CD4-positive, alpha-beta T cell treated with Interleukin-17A for 1 hour (primary cell): ENCODE measurements around the gene DPH1.

Experiments
- DNase-seq: peaks from one replicate; pipeline ENCODE4 v3.0.0-alpha.2; 2020

The DPH1 gene

DNA sequence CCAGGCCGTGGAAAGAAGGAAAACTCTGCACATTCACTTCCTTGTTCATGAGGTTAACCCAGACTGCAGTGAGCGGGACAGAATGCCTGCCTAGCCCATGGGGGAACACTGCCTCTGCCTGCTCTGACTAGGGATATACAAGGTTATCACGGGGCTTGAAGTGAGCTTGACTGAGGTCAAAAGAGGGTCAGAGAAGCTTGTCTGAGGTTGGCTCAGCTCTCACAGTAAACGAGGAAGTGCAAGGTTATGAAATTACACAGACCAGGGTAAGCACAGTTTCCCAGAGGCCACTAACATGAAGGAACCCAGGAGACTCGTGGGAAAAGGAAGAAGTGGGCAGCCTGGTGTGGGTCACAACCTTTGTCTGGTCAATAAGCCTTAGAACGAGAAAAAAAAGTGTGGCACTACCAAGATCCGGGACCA lies 53.7 kb downstream of the DPH1 start:
- peak; percentile 39 for DNase-seq

DNA sequence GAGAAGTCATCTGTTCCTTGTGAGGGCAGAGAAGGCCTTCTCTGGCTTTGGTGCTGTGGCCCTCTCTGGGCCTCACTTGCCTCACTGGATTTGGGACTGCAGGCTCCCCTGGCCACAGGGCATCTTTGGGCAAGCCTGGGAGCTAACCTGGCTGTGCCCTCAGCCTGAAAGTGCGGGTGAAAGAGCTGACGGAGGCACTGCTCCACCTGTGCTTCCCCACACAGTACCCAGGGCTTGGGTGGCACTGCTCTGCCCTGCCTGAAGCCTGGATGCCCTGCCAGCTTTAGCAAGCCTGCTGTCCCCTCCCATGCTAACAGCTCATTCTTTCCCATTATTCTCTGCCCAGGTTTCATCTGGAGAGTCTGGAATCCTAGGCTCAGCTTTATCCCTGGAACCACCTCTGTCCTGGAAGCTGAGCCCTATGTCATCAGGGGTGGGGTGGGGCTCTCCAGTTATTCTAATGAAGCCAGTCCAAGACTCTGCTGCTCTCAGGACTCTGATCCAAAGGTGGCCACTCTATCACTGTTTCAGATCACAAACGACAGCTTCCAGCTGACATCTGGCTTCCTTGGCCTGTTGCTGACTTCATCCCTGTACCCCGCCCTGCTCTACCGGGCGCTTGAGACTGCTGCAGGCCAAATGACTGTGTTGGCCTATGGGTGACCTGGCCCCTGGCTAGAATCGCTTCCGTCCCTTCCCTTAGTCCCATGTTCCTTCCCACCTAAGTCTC lies 54.2 kb downstream of the DPH1 start:
- DNase-seq, result no peak

DNA sequence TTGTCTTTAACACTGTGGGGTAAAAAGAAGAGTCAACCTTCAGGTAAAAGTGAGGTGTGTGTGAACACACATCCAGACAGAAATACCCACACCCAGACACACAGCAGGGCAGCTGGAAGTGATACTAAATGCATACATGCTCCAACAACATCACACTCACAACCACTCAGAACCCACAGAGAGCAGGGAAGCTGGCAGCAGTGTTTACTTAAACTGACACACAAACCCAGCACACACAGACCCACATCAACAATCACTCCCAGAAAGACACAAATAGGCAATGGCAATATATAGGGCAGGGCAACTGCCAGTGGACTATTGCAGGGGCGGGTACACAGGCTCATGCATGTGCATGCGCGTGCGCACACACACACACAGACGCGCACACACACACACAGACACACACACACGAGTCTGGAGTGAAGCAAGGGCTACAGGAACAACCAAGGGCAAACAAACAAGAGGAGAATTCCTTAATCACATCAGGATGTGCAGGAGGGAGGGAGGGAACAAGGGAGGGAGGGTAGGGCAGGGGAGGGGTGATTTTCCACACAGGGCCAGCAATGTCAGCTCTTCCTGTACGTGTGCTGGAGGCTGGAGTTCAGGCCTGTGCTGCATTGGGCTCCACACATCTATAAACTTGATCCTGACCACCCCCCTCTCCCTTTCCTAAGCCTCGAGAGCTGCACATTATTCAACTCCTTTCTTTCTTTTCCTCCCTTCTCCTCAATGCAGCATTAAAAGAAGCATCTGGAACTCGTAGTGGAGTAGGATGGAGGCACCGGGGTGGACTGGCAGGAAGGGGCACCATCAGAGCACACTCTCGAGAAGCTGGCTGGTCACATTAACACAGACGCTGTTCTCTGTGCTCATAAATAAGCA lies 55.1 kb downstream of the DPH1 start:
- no peak for DNase-seq

- no peak for DNase-seq
These were observed 55.6 kb downstream of the DPH1 start for GRCh38 chr17:2085648-2085949.

- no peak for DNase-seq
These were observed 56.4 kb downstream of the DPH1 start for GRCh38 chr17:2086306-2086705.

GRCh38 chr17:2087597-2088211 lies 57.8 kb downstream of the DPH1 start:
- peak; percentile 60 for DNase-seq

GRCh38 chr17:2089021-2089422 lies 59.1 kb downstream of the DPH1 start:
- DNase-seq, result no peak

GRCh38 chr17:2090210-2090641 lies 60.3 kb downstream of the DPH1 start:
- DNase-seq, result no peak

GRCh38 chr17:2090804-2091534 lies 61.0 kb downstream of the DPH1 start:
- DNase-seq, result no peak

GRCh38 chr17:2092253-2092652 lies 62.3 kb downstream of the DPH1 start:
- DNase-seq, result no peak

GRCh38 chr17:2093349-2093748 lies 63.4 kb downstream of the DPH1 start:
- no peak for DNase-seq
